ENCODE measurements around the gene ZMYND15. TPM values are rescaled to one million over a fixed set of nuclear protein-coding genes. Genes with fewer than 3 reads are reported as not detected.
A peak's percentile ranks its signal among the peaks of the same experiment; 100 is the strongest.

The ZMYND15 gene
- total and polyA plus RNA-seq, 2 of the 4 experiments (the other 2 are of a cell fraction) = 0.07 TPM; not detected in 1

- H2BK120ac ChIP-seq (ENCODE audit: low read depth, low read length) = no peak overlapping the region
- H3K4ac ChIP-seq (ENCODE audit: low read depth, low read length) = no peak overlapping the region
- H3K4me1 ChIP-seq (ENCODE audit: control insufficient read depth, insufficient read depth, low read length) = peaks cover 8% of the 10 kb centered on the region
- H3K14ac ChIP-seq (replicated peaks; ENCODE audit: low read depth, low read length) = no peak overlapping the region
- no peak overlapping the region for H3K4me2 ChIP-seq (ENCODE audit: low read depth, low read length)
- no peak overlapping the region for H2BK20ac ChIP-seq (ENCODE audit: low read depth, low read length)
- H3K4me3 ChIP-seq (ENCODE audit: insufficient read depth, low read depth, low read length) = no peak overlapping the region
- H2AK5ac ChIP-seq (ENCODE audit: low read depth, low read length) = peak overlapping the region; percentile 58; the same call in 1 of the 2 replicates
- in situ Hi-C loops (cut with MboI; ENCODE audit: low sequenced_read_pairs) (no loop called here), dilution Hi-C loops (cut with HindIII; ENCODE audit: low sequenced_read_pairs, unreplicated experiment) (no loop called here), intact Hi-C loops (cut with micrococcal nuclease) (loop anchor here (1.0 to 5.0 kb wide), 2 partner anchors 85 to 138 kb away; no protein-coding TSS in a partner anchor)
- no peak overlapping the region for H2BK15ac ChIP-seq (ENCODE audit: low read depth, low read length)
- no peaks in the 10 kb centered on the region for H3K9me3 ChIP-seq (ENCODE audit: control insufficient read depth, insufficient read depth, low read length)
- peak overlapping the region in 1 of 2 experiments; percentile 54; a peak in 2 of 4 replicates for H4K8ac ChIP-seq (ENCODE audit: low read depth in 2 of 2, low read length in 2 of 2)
- no peak overlapping the region for H4K91ac ChIP-seq (ENCODE audit: insufficient read depth, low read depth, low read length)
- ATAC-seq (ENCODE audit: low read depth) (no peak), DNase-seq (no peak)
- no peak overlapping the region for H2BK5ac ChIP-seq (ENCODE audit: low read depth, low read length, poor library complexity, severe bottlenecking)
- H4K5ac ChIP-seq (ENCODE audit: low read depth, low read length) = no peak overlapping the region
- POLR2A ChIA-PET (ENCODE audit: unreplicated experiment) = no interaction called here
- H4K20me1 ChIP-seq (ENCODE audit: insufficient read depth, low read length) = peaks cover 4% of the 10 kb centered on the region; the same call in 1 of the 2 replicates
- no peak overlapping the region for H3K18ac ChIP-seq (ENCODE audit: low read depth, low read length)
- no peak overlapping the region for H3K27ac ChIP-seq (ENCODE audit: insufficient read depth, low read length)
- H3K56ac ChIP-seq (ENCODE audit: extremely low read depth, insufficient read depth, low read length) = no peak overlapping the region
- peaks cover 9% of the 10 kb centered on the region for H3K9me1 ChIP-seq (ENCODE audit: insufficient read depth, low read length)
- H3K79me1 ChIP-seq (ENCODE audit: low read depth in 1 of 2, low read length in 2 of 2) = peaks cover 15 to 40% of the 10 kb centered on the region in 2 experiments
- 99% methylated on average over 11 of the region's 15 CpGs; no CpG with 5 or more reads in 1 of the 2 experiments for WGBS, 2 experiments (ENCODE audit: extremely low coverage in 2 of 2, insufficient read length in 1 of 2)
- no peak overlapping the region for H2AK9ac ChIP-seq (replicated peaks; ENCODE audit: low read depth, low read length, poor library complexity)
- no peak overlapping the region for H2AFZ ChIP-seq (replicated peaks; ENCODE audit: low read length, poor library complexity)
- CTCF ChIA-PET = no interaction called here
- H3K23ac ChIP-seq (ENCODE audit: low read depth, low read length) = no peak overlapping the region
- H3K36me3 ChIP-seq (ENCODE audit: control insufficient read depth, insufficient read depth, low read length) = no peaks in the 10 kb centered on the region
- BruUV-seq (replicated peaks) = no TSS peak
- no peak for TF ChIP-seq FOS (IDR thresholded peaks at IDR 0.05; ENCODE audit: low read depth, low read length)
- no peak for TF ChIP-seq CHD1 (IDR thresholded peaks at IDR 0.05; ENCODE audit: low read depth, low read length)
- no peak for TF ChIP-seq NFE2L2 (IDR thresholded peaks at IDR 0.05; ENCODE audit: low read depth, low read length)
- TF ChIP-seq BHLHE40 (IDR thresholded peaks at IDR 0.05; ENCODE audit: low read depth, low read length) = no peak
- no peak for TF ChIP-seq MAFK (IDR thresholded peaks at IDR 0.05; ENCODE audit: low read depth, low read length)
- H3K27me3 ChIP-seq (ENCODE audit: control insufficient read depth, insufficient read depth, low read length) = no peaks in the 10 kb centered on the region
- no peak overlapping the region for H3K9ac ChIP-seq (ENCODE audit: low read depth, low read length)
Measured at GRCh38 chr17:4704991-4705390, 34.6 kb upstream of the ZMYND15 start.
